Heart left ventricle (tissue), 16 donors: ENCODE data around the gene SPTB. TPM values are rescaled to one million over a fixed set of nuclear protein-coding genes. Genes with fewer than 3 reads are reported as not detected.

Source experiments
- ATAC-seq, 4 donors: fragments of 200-7000 bp; cut with Tn5 transposase; one replicate each; pipeline ENCODE4 v1.9.1; 2020 to 2022; ENCODE audit warnings: moderate library complexity in 4 of 4, mild to moderate bottlenecking in 3 of 4, moderate number of reproducible peaks in 1 of 4
- DNase-seq, 5 donors: peaks; one replicate each; pipeline ENCODE4 v3.0.0-alpha.2; 2020
- H3K27ac ChIP-seq, 12 donors: fragments of 200-600 bp; sonication (generic) in 4 of 12; one replicate each; pipeline versions ENCODE4 v1.5.0 to v1.8.0; 2016 to 2022; ENCODE audit warnings: mild to moderate bottlenecking in 2 of 12
- H3K27me3 ChIP-seq, 9 donors: fragments of 200-600 bp; sonication (generic) in 2 of 9; one replicate each; pipeline versions ENCODE4 v1.5.1 to v1.8.0; 2016 to 2022; ENCODE audit warnings: mild to moderate bottlenecking in 3 of 9
- H3K36me3 ChIP-seq, 9 donors: fragments of 200-600 bp; sonication (generic) in 2 of 9; one replicate each; pipeline versions ENCODE4 v1.5.0 to v1.8.0; 2018 to 2022; ENCODE audit warnings: mild to moderate bottlenecking in 2 of 9
- H3K4me1 ChIP-seq, 12 donors: fragments of 200-600 bp; sonication (generic) in 4 of 12; one replicate each; pipeline versions ENCODE4 v1.5.0 to v1.8.0; 2016 to 2022; ENCODE audit warnings: mild to moderate bottlenecking in 3 of 12
- H3K4me3 ChIP-seq, 12 donors: fragments of 200-600 bp; sonication (generic) in 4 of 12; one replicate each; pipeline versions ENCODE4 v1.5.0 to v1.8.0; 2017 to 2022; ENCODE audit warnings: mild to moderate bottlenecking in 9 of 12, moderate library complexity in 4 of 12
- H3K9me3 ChIP-seq, 12 donors: fragments of 200-600 bp; sonication (generic) in 4 of 12; one replicate each; pipeline versions ENCODE4 v1.5.0 to v1.8.0; 2016 to 2022; ENCODE audit warnings: mild to moderate bottlenecking in 1 of 12
- POLR2A ChIP-seq, 2 donors: fragments of 450-650 bp; IDR thresholded peaks; one replicate each; pipeline ENCODE4 v1.6.1; 2017; ENCODE audit warnings: antibody characterized with exemption in 2 of 2, mild to moderate bottlenecking in 2 of 2, moderate library complexity in 2 of 2
- WGBS, 4 donors: extraction: QIAGEN DNeasy Blood & Tissue Kit in 2 of 4; methylation state at CpG; one replicate each; pipeline versions ENCODE4 v1.1.5 to v1.1.7; 2013 to 2018; 5-methylcytosine and 5-hydroxymethylcytosine counted together
- intact Hi-C, 10 donors: fragments of 100-400 bp; cut with DNase I; formaldehyde crosslinking; loops; one replicate each; pipeline versions ENCODE4 v1.11.1 to v1.14.2; 2022
- polyA plus RNA-seq, 2 donors: library from polyadenylated mRNA; stranded (reverse); fragments of 200-250 nt; gene quantifications; one replicate each; pipeline ENCODE4 v1.2.3, GENCODE V29; 2013
- total RNA-seq, 9 donors: library from RNA; depleted of rRNA in 2 of 9; stranded (reverse); fragments of >200 nt in 2 of 9; fragmentation: NEBNext Ultra II Directional in 3 of 9; extraction: Animal tissue kit (Norgen Biotek cat#: 25700) in 3 of 9; gene quantifications; one replicate each; pipeline versions ENCODE4 v1.1.0 to v1.2.4, GENCODE V29; 2016 to 2023
- TF ChIP-seq, protein P1 (sequence below), 12 donors: fragments of 200-600 bp; sonication (generic) in 4 of 12; IDR thresholded peaks; one replicate each; pipeline versions ENCODE4 v1.5.0 to v1.8.0; 2018 to 2022; ENCODE audit warnings: antibody characterized with exemption in 12 of 12, mild to moderate bottlenecking in 5 of 12
- donor health status: ischemic (EF 13 %, LVEDD 7.1; RV severe dilation, severe dysfunction).
- donor health status: healthy with polysubstance abuse.
- donor health status: DM: no; HTN: yes; CAD: no.
- donor health status: DM: no; HTN: no; CAD: no.
- donor health status: ischemic (EF 25% LVEDD 6.9; RV normal size, moderate dysfunction).
- donor health status: ischemic (EF 25% LVEDD 5.7; RV mildly dilated, moderate dysfunction).
- donor health status: healthy.
- donor health status: DM: yes; HTN: yes; CAD: no.
- donor health status: ischemic (EF 35%, LVEDD 5.7; RV mildly dilated, moderate dysfunction).
- donor health status: nonischemic (EF 11% LVEDD 7.7; RV severe dilation, severe dysfunction).
- donor health status: DM: yes; HTN: yes; CAD: no.
- donor health status: PGD.
- donor health status: ischemic (EF 29% LVEDD 5.4; RV normal size, mild dysfunction).
- donor health status: nonischemic (EF 23%, LVEDD 6.1; RV moderate dilation, normal function).

SPTB gene
- total and polyA plus RNA-seq, 11 donors, result 60.3 to 195 (median 92.6) TPM

DNA sequence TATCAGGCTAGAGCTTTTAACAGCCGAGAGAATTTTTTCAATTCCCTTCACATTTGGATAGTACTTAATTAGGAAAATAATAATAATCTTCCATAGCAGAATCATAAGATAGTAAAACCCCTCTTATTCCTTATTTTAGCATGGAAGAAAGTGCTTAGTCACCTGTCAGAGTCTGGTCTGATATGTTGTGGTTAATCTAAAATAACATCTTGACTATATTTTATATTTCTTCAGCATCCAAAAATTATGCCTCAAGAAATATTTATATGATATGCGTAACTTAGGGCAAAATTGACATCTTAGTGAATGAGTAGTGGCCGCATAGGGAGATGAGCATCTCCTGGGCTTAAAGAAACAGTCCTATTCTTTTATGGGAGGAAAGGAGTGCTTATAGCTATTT lies 47.3 kb upstream of the SPTB start:
- intact Hi-C loops, result no loop called here
- DNase-seq (no peak), ATAC-seq (no peak)
- peak overlapping the region in 4 of 12 donors; percentile 1 to 58 (median 38) for H3K27ac ChIP-seq
- H3K4me1 ChIP-seq, result peaks cover 0 to 46% (median 19%) of the 10 kb centered on the region in 12 donors
- no peaks in the 10 kb centered on the region for H3K27me3 ChIP-seq
- no peaks in the 10 kb centered on the region for H3K9me3 ChIP-seq
- H3K4me3 ChIP-seq, result no peak overlapping the region
- TF ChIP-seq, protein P1, sequence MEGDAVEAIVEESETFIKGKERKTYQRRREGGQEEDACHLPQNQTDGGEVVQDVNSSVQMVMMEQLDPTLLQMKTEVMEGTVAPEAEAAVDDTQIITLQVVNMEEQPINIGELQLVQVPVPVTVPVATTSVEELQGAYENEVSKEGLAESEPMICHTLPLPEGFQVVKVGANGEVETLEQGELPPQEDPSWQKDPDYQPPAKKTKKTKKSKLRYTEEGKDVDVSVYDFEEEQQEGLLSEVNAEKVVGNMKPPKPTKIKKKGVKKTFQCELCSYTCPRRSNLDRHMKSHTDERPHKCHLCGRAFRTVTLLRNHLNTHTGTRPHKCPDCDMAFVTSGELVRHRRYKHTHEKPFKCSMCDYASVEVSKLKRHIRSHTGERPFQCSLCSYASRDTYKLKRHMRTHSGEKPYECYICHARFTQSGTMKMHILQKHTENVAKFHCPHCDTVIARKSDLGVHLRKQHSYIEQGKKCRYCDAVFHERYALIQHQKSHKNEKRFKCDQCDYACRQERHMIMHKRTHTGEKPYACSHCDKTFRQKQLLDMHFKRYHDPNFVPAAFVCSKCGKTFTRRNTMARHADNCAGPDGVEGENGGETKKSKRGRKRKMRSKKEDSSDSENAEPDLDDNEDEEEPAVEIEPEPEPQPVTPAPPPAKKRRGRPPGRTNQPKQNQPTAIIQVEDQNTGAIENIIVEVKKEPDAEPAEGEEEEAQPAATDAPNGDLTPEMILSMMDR (IDR thresholded peaks at IDR 0.05), result no peak
- no peak for TF ChIP-seq POLR2A (IDR thresholded peaks at IDR 0.05)
- WGBS, 4 donors, result 75 to 93% (median 90%) methylated on average over 3 of the region's 3 CpGs
- peaks cover 0 to 84% (median 68%) of the 10 kb centered on the region in 9 donors for H3K36me3 ChIP-seq

DNA sequence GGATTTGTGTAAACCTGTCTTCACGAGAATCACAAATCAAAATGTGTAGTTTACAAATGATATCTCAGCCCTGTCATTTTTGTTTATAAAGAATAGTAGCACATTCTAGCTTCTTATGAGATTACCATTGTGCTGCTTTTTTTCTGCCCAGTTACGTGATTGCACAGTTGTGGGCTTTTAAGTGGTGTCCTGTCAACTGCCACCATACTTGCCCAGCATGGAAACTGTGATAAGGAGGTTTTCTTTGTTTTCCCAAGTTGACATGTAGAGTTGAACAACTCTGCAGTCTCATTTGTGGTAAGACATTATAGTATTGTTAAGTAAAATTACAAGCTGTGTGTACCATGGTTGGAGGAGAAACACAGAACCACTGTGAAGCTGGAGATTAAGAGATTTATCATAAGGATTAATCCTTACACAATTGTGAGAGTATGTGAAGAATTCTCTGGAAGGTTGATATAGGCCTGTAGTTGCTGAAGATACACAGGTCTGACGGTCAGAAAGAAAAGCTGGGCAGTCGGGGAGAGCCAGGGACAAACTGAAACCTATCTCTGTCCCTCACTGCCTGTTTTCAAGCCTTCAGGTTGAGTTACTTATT lies 46.8 kb upstream of the SPTB start:
- Histone ChIP-seq H3K27me3 (no peaks in the 10 kb centered on the region), H3K4me3 (no peak overlapping the region), H3K9me3 (no peaks in the 10 kb centered on the region), H3K36me3 (peaks cover 0 to 79% (median 64%) of the 10 kb centered on the region in 9 donors), H3K27ac (peak overlapping the region in 6 of 12 donors; percentile 1 to 58 (median 25)), H3K4me1 (peaks cover 0 to 46% (median 19%) of the 10 kb centered on the region in 12 donors)
- intact Hi-C loops, result no loop called here
- DNase-seq (no peak), ATAC-seq (no peak)
- 50 to 70% (median 63%) methylated on average over 4 of the region's 4 CpGs for WGBS, 4 donors
- TF ChIP-seq, protein P1 (IDR thresholded peaks at IDR 0.05), result no peak
- TF ChIP-seq POLR2A (IDR thresholded peaks at IDR 0.05), result no peak

DNA sequence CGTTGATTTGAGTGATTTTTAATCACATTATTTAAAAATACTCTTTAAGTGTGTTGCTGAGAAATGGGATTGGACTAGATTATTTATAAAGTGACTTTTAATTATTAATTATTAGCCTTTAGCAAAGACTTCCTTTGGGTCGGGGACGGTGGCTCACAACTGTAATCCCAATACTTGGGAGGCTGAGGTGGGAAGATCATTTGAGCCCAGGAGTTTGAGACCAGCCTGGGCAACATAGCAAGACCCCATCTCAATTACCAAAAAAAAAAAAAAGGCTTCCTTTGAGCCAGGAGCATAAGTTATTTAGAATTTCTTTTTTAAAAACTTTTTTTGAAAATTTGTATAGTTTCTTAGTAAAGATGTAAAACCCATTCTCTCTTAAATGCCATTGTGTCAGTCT lies 43.3 kb upstream of the SPTB start:
- 85 to 91% (median 89%) methylated on average over 3 of the region's 3 CpGs for WGBS, 4 donors
- TF ChIP-seq, protein P1 (IDR thresholded peaks at IDR 0.05), result no peak
- TF ChIP-seq POLR2A (IDR thresholded peaks at IDR 0.05), result no peak
- Histone ChIP-seq H3K4me1 (peaks cover 0 to 36% (median 12%) of the 10 kb centered on the region in 12 donors), H3K4me3 (no peak overlapping the region), H3K27ac (no peak overlapping the region), H3K9me3 (no peaks in the 10 kb centered on the region), H3K36me3 (peaks cover 0 to 47% (median 41%) of the 10 kb centered on the region in 9 donors), H3K27me3 (no peaks in the 10 kb centered on the region)
- intact Hi-C loops, result no loop called here
- DNase-seq (no peak), ATAC-seq (no peak)

DNA sequence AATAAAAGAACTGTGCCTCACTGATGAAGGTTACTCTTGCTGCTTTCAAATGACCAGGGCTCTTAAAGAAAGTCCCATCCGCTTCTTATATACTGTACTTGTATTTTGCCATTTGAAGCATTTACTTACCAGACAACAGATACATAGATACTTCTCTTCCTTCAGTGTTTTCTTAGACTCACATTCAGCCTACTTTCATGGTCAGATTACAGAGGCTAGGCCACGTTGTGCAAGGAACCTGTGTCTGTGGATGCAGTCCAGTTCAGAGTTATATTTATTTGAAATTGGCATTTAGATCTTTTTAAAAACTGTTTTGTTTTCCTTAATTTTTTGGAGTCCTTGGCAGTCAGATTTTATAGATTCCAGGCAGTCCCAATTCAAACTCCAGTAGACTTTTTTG lies 40.8 kb upstream of the SPTB start:
- H3K36me3 ChIP-seq, result peaks cover 0 to 22% (median 18%) of the 10 kb centered on the region in 9 donors
- H3K27me3 ChIP-seq, result no peaks in the 10 kb centered on the region
- peaks cover 0 to 41% (median 25%) of the 10 kb centered on the region in 12 donors for H3K4me1 ChIP-seq
- H3K27ac ChIP-seq, result peak overlapping the region in 1 of 12 donors; percentile 2
- DNase-seq (no peak), ATAC-seq (peak in 1 of 4 donors; percentile 24)
- no peaks in the 10 kb centered on the region for H3K9me3 ChIP-seq
- H3K4me3 ChIP-seq, result no peak overlapping the region
- WGBS, 4 donors, result 52 to 88% (median 76%) methylated on average over 2 of the region's 2 CpGs
- TF ChIP-seq, protein P1 (IDR thresholded peaks at IDR 0.05), result no peak
- TF ChIP-seq POLR2A (IDR thresholded peaks at IDR 0.05), result no peak
- intact Hi-C loops, result no loop called here
